HG02759 (cell line): ENCODE data around the gene PFN1.
A peak's percentile ranks its signal among the peaks of the same experiment; 100 is the strongest.
"Not testable (repeated sequence)": the region's sequence is repeated elsewhere in the genome, so short reads cannot be mapped to it uniquely, and the experiment has no call there.

Source experiments
- ATAC-seq: cut with Tn5 transposase; IDR thresholded peaks from one replicate; pipeline ENCODE4 v1.9.1; 2021; ENCODE audit warnings: mild to moderate bottlenecking, moderate library complexity; ENCODE audit not compliant: unreplicated experiment

The PFN1 gene

DNA sequence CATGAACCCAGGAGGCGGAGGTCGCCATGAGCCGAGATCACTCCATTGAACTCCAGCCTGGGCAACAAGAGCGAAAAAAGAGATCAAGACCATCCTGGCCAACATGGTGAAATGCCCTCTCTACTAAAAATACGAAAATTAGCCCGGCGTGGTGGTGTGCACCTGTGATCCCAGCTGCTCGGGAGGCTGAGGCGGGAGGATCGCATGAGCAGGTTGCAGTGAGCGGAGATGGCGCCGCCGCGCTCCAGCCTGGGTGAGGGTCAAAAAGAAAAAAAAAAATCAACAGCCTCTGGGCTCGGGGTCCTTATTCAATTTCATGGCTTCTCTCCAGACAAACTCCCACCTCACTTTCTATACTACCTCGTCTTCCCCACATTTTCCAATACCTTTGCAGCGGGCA is 19.4 kb downstream of the PFN1 start:
- ATAC-seq, result no peak

DNA sequence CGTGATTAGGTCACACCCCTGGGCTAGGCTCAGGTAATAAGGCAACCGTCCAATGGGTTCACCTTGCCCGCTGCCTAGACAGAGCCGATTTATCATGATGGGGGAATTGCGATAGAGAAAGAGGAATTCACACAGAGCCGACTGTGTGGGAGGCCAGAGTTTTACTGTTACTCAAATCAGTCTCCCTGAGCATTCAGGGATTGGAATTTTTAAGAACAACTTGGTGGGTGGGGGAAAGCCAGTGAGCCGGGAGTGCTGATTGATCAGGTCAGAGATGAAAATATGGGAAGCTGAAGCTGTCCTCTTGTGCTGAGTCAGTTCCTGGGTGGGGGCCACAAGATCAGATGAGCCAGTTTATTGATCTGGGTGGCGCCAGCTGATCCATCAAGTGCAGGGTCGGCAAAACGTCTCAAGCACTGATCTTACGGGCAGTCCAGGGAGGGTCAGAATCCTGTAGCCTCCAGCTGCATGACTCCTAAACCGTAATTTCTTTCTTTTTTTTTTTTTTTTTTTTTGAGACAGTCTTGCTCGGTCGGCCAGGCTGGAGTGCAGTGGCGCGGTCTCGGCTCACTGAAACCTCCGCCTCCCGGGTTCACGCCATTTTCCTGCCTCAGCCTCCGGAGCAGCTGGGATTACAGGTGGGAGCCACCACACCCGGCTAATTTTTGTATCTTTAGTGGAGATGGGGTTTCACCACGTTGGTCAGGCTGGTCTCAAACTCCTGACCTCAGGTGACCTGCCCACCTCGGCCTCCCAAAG is 21.6 kb downstream of the PFN1 start:
- ATAC-seq, result not testable (repeated sequence)

DNA sequence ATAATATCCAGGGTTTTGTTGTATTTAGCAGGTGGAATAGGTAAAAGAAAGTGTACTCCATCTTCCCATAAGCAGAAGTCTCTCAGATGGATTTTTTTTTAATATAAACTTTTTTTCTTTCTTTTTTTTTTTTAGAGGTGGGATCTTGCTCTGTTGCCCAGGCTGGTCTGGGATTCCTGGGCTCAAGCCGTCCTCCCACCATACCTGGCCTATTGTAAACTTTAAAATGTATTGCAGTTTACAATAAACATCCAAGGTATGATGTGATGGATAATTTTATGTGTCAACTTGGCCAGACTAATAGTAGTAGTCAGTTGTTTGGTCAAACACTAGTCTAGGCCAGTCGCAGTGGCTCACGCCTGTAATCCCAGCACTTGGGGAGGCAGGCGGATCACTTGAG is 27.0 kb downstream of the PFN1 start:
- ATAC-seq, result no peak

DNA sequence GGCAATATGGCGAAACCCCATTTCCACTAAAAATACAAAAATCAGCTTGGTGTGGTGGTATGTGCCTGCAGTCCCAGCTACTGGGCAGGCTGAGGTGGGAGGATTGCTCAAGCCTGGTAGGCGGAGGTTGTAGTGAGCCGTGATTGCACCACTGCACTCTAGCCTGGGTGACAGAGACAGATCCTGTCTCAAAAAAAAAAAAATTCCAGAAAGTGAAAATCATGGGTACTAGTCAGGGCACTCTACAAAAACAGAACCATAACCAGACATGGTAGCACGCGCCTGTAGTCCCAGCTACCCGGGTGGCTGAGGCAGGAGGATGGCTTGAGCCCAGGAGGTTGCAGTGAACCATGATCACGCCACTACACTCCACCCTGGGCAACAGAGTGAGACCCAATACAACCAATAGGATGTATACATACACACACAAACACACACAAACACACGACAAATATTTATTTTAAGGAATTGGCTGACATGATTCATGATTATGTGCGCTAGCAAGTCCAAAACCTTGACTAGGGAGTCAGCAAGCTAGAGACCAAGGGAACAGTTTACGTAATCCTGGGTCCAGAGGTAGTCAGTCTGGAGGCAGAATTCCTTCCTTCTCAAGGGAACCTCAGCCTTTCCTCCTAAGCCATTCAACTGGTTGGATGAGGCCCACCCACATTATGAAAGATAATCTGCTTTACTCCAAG is 27.8 kb downstream of the PFN1 start:
- ATAC-seq, result no peak

DNA sequence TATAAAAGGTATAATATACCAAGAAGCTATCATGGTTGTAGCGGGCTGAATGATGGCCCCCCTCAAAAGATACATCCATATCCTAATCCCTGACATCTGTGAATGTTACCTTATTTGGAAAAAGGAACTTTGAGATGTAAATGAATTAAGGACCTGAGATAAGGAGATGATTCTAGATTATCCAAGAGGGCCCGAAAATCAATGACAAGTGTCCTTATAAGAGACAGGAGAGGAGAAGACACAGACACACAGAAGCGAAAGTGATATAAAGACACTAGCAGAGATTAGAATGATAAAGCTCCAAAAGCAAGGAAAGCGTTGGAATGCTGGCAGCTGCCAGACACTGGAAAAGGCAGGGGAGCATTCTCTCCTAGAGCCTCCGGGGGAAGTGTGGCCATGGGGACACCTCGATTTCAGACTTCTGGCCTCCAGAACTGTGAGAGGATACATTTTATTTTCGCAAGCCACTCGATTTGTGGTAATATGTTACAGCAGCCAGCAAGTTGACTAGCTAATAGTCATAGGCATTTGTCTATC is 28.8 kb downstream of the PFN1 start:
- ATAC-seq, result no peak

- ATAC-seq, result not testable (repeated sequence)
These were observed 33.8 kb downstream of the PFN1 start for GRCh38 chr17:4914551-4914950.

- no peak for ATAC-seq
These were observed 34.3 kb downstream of the PFN1 start for GRCh38 chr17:4913994-4914393.

DNA sequence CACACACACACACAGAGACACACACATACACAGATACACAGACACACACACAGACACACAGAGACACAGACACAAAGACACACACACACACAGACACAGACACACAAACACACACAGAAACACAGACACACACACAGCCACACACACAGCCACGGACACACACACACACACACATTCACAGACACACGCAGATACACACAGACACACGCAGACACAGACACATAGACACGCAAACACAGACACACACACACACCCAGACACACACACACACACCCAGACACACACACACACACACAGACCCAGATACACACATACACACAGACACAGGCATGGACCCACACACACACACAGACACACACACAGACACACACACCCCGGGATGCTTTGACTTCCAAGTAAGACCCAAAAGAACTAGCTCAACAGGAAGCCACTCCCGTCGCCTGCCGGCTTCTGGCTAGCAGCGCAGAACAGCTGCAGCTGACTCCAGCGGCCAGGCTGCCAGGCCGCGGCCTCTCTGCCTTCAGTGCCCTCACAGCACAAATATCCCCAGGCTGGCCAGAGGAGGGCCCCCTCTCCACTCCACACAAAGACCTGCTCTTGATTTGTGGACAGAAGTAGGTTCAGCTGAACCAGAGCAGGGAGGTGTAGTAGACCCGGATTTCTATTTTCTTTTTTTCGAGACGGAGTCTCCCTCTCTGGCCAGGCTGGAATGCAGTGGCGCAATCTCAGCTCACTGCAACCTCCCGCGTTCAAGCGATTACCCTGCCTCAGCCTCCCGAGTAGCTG is 39.4 kb downstream of the PFN1 start:
- ATAC-seq, result peak; percentile 48

- no peak for ATAC-seq
These were observed 40.0 kb downstream of the PFN1 start for GRCh38 chr17:4908301-4908700.

GRCh38 chr17:4906642-4907041 is 41.7 kb downstream of the PFN1 start:
- ATAC-seq, result not testable (repeated sequence)

GRCh38 chr17:4903051-4903818 is 45.1 kb downstream of the PFN1 start, which contains the start of gene CHRNE:
CHRNE (minus strand) TSS chr17:4903098; CDS start chr17:4903063, 35 bp downstream.
- ATAC-seq, result peak; percentile 41

DNA sequence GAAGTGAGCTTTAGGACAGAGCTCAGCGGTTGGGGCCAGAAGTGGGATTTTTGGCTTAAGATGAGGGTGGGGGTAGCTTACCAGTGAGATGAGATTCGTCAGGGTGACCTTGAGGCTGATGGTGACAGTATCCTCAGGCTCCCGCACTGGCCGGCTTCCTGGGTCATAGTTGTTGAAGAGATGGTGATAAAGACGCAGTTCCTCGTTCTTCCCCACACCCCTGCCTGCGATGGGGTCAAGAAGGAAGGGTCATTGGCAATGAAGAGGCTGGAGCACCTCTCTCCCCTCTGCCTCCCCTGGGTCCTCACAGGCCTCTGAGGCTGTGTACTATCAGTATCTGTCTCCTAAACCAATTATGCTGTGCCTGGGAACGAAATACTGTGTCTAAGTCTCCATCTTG is 45.8 kb downstream of the PFN1 start:
- no peak for ATAC-seq

DNA sequence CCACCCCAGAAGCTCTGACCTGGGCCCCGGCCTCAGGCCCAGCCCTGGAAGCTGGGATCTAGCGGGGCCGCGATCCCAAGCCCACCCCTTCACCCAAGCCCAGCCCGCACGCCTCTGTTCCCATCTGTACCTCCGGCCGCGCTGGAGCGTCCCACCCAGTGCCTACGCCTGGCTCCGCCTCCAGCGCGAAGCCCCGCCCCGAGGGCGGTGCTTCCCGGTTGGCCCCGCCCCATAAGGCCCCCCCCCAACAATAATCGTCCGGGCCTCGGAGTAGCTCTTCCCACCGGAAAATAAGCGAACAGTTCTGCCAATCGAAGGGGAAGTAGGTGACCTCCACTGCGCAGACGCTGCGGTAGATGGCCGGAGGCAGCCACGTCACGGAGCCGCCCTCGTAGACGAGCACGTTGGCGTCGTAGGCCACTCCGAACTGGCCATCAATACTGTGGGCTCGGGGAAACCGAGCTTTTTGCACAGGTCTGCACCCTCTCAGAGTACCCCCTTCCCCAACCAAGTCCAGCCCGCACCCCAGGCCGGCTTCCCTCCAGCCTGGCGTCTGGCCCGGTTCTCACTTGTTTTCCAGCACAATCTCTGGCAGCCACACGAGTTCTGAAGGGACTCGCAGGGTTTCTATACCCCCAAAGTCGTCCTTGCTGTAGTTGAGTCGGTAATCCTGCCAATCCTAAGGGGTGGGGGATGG is 46.5 kb downstream of the PFN1 start:
- ATAC-seq, result no peak

- ATAC-seq, result no peak
These were observed 47.2 kb downstream of the PFN1 start for GRCh38 chr17:4901108-4901647.

DNA sequence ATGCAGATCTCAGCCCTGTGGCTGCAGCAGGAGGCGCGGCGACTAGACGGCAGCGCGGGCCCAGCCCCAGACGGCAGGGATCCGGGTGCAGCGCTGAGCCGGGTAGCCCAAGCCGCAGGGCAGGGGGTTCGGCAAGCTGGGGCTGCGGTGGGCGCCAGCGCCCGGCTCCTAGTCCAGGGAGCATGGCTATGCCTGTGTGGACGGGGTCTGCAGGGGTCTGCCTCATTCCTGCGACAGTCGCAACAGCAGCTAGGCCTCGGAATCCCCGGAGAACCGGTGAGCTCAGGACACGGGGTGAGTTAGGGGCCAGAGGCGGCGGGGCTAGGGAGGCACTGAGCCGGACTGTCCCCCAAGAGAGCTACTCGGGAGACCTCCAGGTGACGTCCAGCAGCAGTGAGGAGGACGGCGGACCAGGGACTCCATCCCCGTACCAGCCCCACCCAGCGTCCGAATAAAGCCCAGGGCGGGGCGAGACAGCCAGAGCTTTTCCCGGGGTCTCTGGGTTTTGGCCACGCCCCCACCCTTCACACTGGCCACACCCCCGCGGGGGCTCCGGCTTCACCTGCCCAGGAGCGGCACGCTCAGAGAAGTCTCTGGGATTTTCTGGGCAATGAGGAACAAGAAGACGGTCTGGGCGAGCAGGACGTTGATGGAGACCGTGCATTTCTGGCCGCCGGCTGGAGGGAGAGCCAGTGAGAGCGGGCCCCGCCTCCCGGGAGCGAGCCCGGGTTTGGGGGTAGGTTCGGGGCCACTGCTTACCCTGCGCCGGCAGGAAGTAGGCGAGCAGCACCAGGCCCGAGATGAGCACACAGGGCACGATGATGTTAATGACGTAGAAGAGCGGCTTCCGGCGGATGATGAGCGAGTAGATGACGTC is 47.9 kb downstream of the PFN1 start:
- no peak for ATAC-seq

DNA sequence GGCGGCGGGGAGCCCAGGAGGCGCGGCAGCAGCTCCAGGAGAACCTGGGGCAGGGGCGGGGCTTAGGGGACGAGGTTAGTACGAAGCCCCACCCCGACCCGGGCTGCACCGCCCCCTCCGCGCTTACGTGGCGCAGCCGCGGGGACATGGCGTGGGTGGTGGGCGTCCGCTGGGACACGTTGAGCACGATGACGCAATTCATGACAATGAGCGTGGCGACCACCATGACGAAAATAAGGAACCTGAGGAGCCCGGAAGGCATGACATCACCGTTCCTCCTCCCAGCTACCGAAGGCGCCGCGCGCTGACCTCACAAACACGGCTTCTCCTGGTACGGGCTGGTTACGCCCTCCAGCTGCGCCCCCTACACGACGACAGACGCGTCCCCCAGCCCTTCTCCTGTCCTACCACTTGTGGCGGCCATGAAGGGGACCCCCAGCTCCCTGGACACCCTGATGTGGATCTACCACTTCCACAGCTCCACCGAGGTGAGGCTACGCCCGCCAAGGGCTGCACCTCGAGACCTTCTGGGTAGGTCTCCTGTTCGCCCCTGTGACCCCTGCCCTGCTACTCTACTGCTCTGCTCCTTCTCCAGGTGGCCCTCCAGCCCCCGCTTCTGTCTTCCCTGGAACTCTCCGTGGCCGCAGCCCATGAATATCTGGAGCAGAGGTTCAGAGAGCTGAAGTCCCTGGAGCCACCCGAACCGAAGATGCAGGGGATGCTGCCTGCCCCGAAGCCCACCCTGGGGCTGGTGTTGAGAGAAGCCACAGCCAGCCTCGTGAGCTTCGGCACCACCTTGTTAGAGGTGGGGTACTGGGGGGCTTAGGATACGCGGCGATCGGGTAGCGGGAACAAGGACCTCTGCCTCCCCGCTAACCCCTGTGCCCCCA is 48.7 kb downstream of the PFN1 start, which contains the start of gene C17orf107:
TSS of gene C17orf107 (plus strand) at position 196 of the 890 bp plus-strand sequence. CDS start at position 423, 227 bp downstream.
- peak; percentile 68 for ATAC-seq

- peak; percentile 10 for ATAC-seq
These were observed 49.4 kb downstream of the PFN1 start for GRCh38 chr17:4898927-4899326.

- ATAC-seq, result no peak
These were observed 50.0 kb downstream of the PFN1 start for GRCh38 chr17:4898351-4898750.
